ENCODE data around the gene SMG9.

The SMG9 gene

GRCh38 chr19:43762814-43763213, 8.1 kb upstream of the SMG9 start:
- POLR2A ChIA-PET = interaction anchor here (5.1 kb wide), 1 partner anchor 9 kb away, joined by 38 read pairs; the partner anchor contains the start of gene SMG9
- DNase-seq (ENCODE audit: extremely low spot score) = no peak
- CTCF ChIA-PET = interaction anchor here (1.2 to 20.8 kb wide), 9 partner anchors 8 to 208 kb away, joined by 3 to 234 read pairs (median 5); partner anchors contain the start of genes KCNN4 and SMG9
- no peak for TF ChIP-seq CTCF (IDR thresholded peaks at IDR 0.05; ENCODE audit: control extremely low read depth, extremely low read depth, low read depth, missing control alignments)

- DNase-seq (ENCODE audit: extremely low spot score) = no peak
- ChIA-PET POLR2A (no interaction called here), CTCF (interaction anchor here (0.8 to 20.8 kb wide), 6 partner anchors 8 to 93 kb away, joined by 3 to 234 read pairs (median 4); partner anchors contain the start of gene KCNN4)
- no peak for TF ChIP-seq CTCF (IDR thresholded peaks at IDR 0.05; ENCODE audit: control extremely low read depth, extremely low read depth, low read depth, missing control alignments)
These were observed 6.2 kb upstream of the SMG9 start for GRCh38 chr19:43760941-43761340.

GRCh38 chr19:43759515-43759914, 4.8 kb upstream of the SMG9 start:
- POLR2A ChIA-PET = no interaction called here
- no peak for DNase-seq (ENCODE audit: extremely low spot score)
- CTCF ChIA-PET = interaction anchor here (1.0 to 20.8 kb wide), 4 partner anchors 8 to 18 kb away, joined by 3 to 234 read pairs (median 60); partner anchors contain the start of gene KCNN4
- peak; percentile 29 for TF ChIP-seq CTCF (IDR thresholded peaks at IDR 0.05; ENCODE audit: control extremely low read depth, extremely low read depth, low read depth, missing control alignments)

GRCh38 chr19:43755256-43755801, 567 bp upstream of the SMG9 start:
- ChIA-PET POLR2A (interaction anchor here (5.6 kb wide), 1 partner anchor 10 kb away, joined by 38 read pairs; no protein-coding TSS in a partner anchor), CTCF (interaction anchor here (1.1 to 20.8 kb wide), 7 partner anchors 8 to 87 kb away, joined by 3 to 234 read pairs (median 7); partner anchors contain the start of gene KCNN4)
- TF ChIP-seq CTCF (IDR thresholded peaks at IDR 0.05; ENCODE audit: control extremely low read depth, extremely low read depth, low read depth, missing control alignments) = no peak
- peak; percentile 74 for DNase-seq (ENCODE audit: extremely low spot score)

- CTCF ChIA-PET = interaction anchor here (1.1 to 20.8 kb wide), 7 partner anchors 9 to 86 kb away, joined by 3 to 234 read pairs (median 7); partner anchors contain the start of gene KCNN4
- TF ChIP-seq CTCF (IDR thresholded peaks at IDR 0.05; ENCODE audit: control extremely low read depth, extremely low read depth, low read depth, missing control alignments) = no peak
- no peak for DNase-seq (ENCODE audit: extremely low spot score)
- POLR2A ChIA-PET = interaction anchor here (0.6 to 5.6 kb wide), 4 partner anchors 11 to 291 kb away, joined by 3 to 38 read pairs (median 4); no protein-coding TSS in a partner anchor
These were observed 584 bp downstream of the SMG9 start for GRCh38 chr19:43754253-43754502.

GRCh38 chr19:43752287-43752875, 2.4 kb downstream of the SMG9 start:
- no peak for TF ChIP-seq CTCF (IDR thresholded peaks at IDR 0.05; ENCODE audit: control extremely low read depth, extremely low read depth, low read depth, missing control alignments)
- ChIA-PET POLR2A (interaction anchor here (5.6 kb wide), 1 partner anchor 13 kb away, joined by 38 read pairs; no protein-coding TSS in a partner anchor), CTCF (interaction anchor here (1.1 to 20.8 kb wide), 8 partner anchors 9 to 84 kb away, joined by 3 to 234 read pairs (median 6); partner anchors contain the start of gene KCNN4)
- DNase-seq (ENCODE audit: extremely low spot score) = no peak
